Hematopoietic multipotent progenitor cell treated with erythropoietin and hydrocortisone succinate and interleukin-3 and kit ligand, for 6 days (in vitro differentiated cells): Measurements from ENCODE around the gene PHACTR3.

ENCODE experiments used
- DNase-seq: peaks from one replicate; pipeline ENCODE4 v3.0.0-alpha.2; 2015

Gene PHACTR3

DNA sequence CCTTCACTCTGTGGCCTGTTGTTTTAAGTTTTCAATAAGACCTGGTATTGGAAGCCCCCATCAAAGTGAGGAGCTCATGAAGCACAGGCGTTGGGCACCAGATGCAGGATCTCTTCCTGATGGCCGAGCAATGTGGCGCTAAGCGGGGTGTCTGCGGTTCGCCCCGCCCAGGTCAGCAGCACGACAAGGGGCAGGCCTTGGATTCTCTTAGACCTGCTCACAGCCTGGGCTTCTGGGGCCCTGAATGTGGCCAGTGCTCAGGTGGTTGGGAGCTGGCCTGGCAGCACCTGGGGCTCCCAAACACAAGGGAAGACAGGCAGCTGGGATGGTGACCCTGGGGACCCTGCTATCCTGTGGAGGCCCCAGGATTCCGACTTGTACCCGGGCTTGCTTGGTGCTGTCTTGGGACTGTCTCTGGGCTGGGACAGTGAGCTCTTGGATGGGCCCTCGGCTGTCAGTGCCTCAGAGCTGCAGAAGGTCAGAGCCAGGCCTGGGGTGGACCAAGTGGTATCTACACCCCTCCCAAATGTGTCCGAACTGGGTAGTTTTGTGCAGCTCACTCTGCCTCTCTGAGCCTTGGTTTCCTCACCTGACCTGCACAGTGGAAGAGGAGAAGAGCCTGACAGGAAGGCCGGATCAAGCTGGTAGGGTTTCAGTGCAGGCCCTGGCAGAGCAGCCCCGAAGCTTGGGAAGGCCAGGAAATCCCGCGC lies 69.1 kb downstream of the PHACTR3 start:
- no peak for DNase-seq

DNA sequence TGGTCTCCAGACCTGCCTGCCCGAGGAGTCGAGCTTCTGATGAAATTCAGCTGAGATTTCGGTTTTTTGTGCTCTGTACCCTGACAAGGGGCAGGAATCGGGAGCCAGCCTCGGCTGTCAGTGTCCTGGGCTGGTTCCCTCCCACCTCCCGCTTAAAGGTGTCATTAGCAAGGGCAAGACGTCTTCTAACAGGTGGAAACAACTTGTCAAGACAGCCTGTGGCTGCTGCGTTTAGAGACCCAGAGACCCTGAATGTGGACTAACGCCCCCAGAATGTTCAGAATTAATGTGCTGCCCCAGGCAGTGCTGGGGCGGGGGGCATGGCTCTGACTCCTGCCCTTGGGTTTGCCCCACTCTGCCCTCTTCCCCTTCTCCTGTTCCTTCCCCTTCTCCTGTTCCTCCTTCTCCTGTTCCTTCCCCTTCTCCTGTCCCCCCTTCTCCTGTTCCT lies 69.7 kb downstream of the PHACTR3 start:
- DNase-seq = no peak

DNA sequence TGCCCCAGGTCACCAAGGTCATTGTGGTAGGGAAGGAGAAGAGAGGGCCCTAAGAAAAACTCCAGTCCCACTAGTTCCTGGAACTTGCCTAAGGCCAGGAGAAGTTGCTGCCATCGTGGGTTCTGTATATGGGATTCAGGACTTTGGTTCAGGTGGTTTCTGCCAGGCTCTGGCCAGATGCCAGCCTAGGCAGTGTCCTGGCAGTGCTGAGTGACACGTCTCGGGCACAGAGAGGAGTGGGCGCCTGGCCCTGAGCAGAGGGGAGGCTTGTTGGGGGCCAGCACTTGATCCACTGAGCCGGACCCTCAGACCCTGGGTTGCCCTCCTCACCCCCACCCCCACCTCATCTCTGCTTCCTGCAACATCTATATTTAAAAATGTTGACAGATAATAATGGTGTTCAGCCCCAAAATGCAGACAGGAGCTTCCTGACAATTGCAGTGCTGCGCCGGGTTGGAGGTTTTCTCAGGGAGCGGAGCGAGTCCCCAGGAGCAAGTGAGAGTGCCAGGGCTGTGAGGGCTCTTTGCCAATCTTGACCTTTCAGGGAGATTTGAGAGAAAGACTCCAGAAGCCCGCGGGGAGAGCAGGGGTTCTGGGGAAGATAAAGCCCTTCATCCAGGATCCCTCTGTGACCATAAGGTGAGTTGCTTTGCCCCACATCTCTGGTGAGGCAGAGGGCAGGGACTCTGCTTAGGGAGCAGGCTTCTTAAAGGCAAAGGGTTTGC lies 71.9 kb downstream of the PHACTR3 start:
- no peak for DNase-seq

DNA sequence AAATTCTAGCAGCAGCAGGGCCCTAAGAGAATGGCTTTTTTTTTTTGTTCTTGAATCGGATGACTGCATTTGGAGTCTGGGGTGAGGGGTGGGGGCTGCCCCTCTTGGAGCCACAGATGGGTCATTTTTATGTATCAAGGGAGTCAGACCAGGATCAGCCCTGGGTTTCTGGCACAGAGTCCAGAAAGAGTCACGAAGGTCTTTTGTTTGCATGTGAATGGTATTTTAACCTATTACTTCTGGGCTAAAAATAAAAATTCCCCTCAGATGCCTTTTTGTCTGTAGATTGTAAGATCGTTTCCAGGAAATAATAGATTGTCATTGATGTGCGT lies 72.5 kb downstream of the PHACTR3 start:
- no peak for DNase-seq

DNA sequence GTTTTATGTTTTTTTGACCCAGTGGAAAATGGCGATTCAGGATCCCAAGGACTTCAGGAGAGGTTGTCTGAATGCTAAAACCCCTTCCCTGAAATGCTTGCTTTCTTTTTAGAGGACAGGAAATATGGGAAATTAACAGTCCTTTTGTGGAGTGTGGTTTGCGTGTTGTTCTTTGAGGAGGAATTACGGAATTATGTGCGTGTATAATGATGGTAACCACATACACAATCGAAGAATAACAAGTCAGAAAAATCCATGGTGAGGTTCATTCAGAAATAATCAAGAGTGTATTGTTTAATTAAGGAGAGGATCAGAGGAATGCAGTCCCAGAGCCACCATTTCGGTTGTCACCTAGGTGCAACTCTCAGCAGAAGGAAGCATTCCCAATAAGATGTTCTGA lies 73.2 kb downstream of the PHACTR3 start:
- no peak for DNase-seq

DNA sequence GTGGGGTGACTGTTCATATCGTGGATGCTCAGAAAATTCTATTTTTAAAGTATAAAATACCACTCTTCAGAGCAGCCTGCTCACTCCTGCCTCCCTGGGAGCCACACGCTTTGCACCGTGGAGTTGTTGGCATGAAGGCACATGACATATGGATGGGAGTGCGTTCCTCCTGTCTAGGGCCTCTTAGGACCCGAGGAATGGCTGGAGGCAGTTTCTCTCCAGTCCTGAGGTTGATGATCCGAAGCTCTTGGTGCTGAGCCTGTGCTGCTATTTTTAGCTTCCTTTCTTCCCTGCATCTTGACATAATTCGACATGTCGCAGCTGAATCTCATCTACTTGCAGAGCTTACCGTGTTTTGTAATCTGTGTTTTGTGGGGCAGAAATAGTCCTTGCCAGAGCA lies 73.9 kb downstream of the PHACTR3 start:
- no peak for DNase-seq

DNA sequence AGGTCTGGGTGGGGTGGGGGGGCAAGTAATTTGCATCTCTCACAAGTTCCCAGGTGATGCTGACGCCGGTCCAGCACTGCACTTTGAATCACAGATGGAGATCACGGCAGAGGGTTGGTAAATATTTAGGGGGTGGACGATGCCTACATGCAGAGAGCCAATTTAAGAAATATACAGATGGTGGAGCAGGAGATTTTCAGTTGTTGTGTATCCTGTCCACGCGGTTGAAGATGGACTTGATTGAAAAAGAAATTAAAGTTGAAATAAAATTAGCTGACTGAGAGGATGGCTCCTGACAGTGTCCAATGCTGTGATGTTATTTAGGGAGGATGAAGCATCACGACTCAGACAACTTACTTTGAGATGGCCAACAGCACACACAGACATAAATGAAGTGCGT lies 74.6 kb downstream of the PHACTR3 start:
- no peak for DNase-seq

DNA sequence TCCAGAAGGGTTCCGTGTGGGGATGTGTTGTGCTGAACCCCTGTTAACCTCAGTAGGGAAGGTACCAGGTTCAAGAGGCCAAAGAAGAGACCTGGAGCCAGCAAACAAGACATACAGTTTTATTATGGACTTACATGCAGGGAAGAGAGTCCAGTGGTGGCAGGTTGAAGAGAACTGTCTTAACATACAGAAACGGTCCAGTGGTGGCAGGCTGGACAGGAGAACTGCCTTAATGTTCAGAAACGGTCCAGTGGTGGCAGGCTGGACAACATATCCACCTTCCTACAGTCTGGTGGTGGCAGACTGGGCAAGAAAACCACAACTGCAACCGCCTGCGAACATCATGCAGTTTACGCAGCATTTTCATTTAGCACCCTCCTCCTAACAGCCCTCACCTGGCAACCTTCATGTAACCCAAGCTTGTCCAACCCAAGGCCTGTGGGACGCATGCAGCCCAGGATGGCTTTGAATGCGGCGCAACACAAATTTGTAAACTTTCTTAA lies 75.9 kb downstream of the PHACTR3 start:
- DNase-seq = no peak

DNA sequence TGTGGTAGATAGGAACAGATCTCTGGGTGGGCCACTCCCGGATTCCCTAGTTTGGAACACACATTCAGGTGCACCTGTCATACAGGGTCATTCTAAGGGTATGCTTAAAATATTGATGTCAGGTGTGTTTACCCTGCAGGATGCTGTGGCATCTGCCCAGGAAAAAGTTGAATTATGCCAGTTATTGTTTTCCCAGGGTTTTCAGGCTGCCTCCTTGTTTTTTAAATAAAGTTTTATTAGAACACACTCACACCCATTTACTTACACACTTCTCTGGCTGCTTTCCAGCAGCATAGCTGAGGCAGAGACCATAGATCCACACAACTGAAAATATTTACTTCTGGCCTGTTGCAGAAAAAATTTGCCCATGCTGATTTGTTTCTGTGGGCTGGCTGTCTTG lies 76.5 kb downstream of the PHACTR3 start:
- no peak for DNase-seq

DNA sequence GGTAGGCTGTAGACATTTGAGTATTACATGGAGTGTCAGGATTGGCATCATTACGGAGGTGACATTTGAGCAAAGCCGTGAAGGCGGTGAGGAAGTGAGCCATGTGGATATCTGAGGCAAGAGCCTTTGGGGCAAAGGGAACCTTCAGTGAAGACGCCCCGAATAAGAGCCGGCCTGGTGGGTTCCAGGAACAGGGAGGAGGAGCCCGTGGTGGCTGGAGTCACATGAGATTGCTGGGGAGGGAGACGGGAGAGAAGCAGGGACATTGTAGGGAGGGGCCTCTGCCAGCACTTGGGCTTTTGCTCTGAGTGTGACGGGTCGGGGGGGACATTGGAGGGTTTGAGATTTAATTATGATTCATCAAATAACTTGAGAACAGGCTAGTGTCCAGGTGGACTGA lies 78.3 kb downstream of the PHACTR3 start:
- no peak for DNase-seq

DNA sequence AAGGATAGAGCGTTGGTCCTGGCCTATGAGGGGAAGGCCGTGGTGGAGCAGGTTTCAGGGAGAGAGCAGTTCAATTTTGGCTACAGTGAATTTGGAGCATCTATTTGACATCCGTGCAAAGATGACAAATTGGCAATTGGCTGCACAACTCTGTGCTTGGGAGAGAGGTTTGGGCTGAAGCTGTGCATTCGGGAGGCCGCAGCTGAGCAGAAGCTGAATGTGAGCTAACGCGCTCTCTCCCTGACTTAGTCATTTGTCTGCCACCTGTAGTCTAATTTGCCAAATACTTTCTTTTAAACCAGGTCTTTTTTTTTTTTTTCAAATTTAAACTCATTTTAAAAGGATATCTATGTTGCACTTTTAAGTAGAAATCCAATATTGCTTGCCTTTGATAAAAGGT lies 78.8 kb downstream of the PHACTR3 start:
- no peak for DNase-seq

DNA sequence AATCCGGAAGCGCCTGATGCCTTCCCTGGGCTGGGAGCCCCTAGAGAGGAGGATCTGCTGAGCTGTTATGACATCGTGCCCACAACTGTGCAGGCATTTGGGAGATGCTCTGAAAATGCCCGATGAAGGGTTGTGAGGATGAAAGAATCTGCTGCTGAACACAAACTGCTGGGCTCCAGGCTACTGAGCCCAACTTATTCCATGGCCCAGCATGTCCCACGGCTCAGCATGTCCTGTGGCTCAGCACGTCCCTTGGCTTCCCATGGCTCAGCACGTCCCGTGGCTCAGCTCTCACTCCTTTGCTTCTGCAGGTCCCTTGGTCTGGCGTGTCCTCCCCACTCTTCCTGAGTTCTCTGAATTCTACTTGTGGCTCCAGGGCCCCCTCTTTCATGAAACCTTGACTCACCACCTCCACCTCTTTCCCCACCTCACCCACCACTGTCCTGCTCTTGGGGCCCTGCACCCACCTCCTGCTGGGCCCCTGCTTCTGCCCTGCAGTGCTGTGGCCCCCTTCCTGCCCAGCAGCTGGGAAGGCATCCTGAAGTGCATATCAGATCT lies 80.4 kb downstream of the PHACTR3 start:
- DNase-seq = no peak

DNA sequence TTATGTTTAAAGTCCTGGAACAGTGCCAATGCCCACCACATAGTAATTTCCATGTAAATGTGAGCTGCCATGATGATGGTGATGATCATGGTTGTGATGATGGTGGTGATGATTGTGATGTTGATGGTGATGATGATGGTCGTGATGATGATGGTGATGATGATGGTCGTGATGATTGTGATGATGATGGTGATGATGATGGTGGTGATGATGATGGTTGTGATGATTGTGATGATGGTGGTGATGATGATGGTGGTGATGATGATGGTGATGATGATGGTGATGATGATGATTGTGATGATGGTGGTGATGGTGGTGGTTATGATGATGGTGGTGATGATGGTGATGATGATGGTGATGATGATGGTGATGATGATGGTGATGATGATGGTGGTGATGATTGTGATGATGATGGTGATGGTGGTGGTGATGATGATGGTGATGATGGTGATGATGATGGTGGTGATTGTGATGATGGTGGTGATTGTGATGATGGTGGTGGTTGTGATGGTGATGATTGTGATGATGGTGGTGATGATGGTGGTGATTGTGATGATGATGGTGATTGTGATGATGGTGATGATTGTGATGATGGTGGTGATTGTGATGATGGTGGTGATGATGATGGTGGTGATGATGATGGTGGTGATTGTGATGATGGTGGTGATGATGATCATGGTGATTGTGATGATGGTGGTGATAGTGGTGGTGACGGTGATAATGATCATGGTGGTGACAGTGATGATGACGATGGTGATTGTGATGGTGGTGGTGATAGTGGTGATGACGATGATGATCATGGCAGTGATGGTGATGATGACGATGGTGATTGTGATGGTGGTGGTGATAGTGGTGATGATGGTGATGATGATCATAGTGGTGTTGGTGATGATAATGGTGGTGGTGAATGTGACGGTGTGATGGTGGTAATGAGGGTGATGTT lies 82.3 kb downstream of the PHACTR3 start:
- DNase-seq = no peak

DNA sequence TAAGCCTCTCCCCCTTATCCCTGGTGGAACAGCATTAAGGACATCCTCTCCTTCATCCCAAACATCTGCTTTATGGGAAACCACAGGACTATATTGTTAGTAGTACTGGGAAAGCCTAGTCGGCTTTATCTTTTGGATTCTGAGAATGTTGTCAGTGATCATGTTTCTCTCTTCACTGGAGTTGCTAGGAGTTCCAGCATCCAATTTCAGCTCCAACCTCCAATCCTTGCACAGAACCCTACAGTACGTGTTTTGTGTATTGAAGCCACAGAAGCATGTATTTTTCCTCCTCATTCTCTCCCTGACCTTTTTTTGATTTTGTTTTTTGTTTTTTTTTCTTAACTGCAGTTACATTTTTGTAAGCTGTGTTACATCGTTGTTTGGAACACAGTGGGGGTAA lies 84.0 kb downstream of the PHACTR3 start:
- DNase-seq = no peak

DNA sequence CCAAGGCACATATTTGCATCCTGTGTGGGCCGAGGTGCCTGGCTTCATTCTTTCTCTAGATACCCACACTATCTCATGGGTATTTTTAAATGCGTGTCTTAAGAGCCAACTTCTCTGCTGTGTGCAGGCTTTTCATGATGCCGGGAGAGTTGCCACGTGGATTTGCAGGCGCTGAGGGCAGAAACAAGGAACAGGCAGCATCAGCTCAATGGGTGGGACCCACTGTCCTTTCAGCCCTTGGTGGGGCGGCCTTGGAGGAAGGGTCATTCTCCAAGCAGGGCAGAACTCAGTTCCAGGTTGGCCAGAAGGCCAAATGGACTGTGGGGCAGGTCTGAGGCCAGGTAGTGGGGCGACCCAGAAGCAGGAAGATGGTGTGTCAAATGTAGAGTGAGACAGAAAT lies 84.7 kb downstream of the PHACTR3 start:
- DNase-seq = no peak

DNA sequence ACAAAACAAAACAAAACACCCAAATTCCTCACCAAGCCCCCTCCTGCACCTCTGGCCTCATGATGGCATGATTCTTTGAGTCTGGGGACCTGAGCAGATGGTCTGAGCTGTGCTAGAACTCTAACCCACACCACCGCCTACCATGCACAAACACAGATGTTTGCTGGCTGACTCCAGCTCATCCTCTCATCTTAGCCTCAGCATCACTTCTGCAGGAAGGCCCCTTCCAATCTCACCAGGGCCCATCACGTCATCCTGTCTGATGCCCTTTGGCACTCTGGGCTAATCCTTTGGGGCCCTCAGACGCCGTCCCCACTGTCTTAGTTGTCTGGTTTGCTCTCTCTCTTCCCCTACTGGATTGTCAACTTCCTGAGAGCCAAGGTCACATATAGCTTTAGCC lies 85.8 kb downstream of the PHACTR3 start:
- no peak for DNase-seq

DNA sequence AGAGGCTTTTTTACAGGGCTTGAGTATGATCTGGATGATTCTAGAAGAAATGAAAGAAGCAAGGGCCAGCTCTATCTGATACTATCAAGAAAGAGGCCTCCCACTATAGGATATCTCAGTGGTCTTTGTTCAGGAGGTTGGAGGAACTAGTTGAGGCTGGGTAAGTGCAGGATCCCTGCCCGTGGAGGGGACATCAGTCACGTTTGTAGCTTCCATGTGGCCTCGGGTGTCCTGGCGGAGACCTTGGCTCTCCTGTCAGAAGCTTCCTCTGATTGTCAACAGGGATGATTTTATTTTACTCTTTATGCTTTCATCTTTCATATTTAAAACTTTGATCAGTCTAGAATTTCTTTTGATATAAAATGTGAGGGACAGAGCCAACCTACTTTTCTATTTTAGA lies 86.6 kb downstream of the PHACTR3 start:
- DNase-seq = no peak

DNA sequence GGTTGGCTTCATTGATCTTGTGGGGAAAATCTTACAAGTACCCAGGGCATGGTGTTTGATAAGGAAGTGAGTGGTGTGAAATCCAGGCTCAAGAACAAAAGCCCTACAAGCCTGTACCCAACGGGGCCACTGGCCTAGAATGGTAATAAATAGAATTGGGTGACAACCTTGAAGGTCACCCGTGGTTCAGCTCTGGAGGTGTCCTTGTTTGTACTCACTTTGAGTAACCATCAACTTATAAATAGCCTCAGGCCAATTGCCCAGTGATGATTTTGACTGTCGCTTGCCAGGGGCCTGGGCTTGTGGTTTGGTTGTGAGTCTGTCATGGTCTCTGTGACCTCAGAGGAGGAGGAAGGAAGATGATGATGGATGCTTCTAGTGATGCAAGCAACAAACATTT lies 87.8 kb downstream of the PHACTR3 start:
- DNase-seq = no peak

DNA sequence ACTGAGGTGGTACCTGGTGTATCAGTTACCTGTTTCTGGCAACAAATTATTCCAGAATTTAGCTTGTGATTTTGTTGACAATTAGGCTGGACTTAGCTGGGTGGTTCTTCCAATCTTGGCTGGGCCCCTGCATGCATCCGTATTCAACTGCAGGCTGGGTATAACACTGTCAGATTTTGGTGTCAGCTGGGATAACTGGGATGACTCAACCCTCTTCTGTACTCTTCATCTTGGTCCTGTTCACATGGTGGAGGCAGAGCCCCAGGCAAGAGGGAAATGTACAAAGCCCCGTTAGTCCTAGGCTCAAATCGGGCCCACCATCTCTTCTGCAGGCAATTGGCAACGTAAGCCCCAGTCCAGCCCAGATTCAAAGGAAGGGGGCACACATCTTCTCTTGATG lies 89.2 kb downstream of the PHACTR3 start:
- DNase-seq = no peak

DNA sequence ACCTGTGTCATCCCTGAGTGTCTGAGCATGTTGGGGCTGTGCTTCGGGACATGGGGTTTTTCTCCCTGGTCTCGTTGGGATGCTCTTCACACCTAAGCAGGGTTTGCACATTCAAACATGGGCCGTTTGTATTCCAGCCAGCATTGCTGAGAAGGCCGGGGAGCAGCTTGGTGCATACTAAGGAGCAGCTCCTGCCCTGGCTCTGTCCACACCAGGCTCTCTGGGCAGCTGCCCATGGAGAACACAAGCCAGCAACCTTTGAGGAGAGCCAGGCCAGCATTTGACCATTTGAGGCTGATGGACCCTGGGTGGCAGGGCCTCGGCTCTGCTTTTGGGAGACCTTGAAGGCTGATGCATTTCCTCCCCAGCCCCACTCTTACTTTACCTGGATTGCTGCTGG lies 92.1 kb downstream of the PHACTR3 start:
- no peak for DNase-seq

DNA sequence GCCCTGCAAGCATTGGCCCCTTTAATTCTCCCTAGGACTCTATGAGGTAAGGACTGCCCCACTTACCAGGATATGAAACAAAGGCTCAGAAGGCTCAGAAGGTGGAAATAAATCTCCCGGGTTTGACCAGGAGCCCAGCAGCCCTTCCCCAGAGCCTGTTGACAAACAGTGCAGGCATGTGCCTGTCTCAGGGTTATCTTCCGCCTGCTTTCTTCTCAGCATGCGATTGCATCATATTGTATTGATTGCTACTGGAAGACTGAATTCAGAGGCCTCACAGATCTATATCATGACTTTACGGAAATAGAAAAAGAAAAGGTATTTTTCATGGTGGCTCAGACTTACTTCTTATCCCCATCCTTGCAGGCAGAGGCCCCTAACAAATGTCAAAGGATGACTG lies 92.7 kb downstream of the PHACTR3 start:
- no peak for DNase-seq

DNA sequence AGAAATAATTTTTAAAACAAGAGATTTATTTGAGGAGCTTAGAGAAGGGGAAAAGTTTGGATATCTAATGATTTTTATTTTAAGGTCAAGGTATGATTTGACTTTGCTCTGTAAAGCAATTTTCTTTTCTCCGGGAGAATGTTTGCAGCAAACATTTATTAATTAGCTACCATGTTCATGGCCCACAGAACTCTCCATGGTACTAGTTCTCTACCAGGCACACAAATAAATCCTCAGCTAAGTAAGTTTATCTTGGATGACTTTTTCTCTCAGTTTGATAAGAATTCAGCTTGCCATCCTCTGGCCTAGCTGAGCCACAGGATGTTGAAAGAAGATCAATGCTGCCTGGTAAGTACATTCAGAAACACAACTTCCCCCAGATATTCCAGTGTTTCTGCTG lies 94.3 kb downstream of the PHACTR3 start:
- DNase-seq = no peak

DNA sequence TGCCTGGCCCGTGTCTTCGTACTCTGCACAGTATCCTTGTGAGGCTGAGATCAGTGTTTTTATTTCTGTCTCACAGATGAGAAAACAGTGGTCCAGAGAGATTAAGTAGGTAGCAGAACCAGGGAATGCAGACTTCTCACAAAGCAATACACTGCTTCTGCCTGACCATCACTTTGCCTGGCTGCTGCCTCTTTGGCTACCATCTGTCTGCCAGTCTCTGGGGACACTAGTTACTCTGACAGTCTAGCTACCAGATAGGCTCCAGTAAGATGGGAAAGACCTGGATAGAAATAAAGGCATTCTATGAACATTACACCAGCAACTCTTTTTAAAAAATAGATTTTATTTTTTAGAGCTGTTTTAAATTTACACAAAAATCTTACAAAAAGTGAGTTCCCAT lies 96.9 kb downstream of the PHACTR3 start:
- DNase-seq = no peak
